B cell (primary cell): Measurements from ENCODE around the gene FARP2. TPM values are rescaled to one million over a fixed set of nuclear protein-coding genes. Genes with fewer than 3 reads are reported as not detected.

ENCODE experiments used
- ATAC-seq: fragments of 200-7000 bp; cut with Tn5 transposase; one replicate; pipeline ENCODE4 v1.10.0; 2021; ENCODE audit warnings: low read depth, mild to moderate bottlenecking, moderate number of reproducible peaks, moderate library complexity
- CTCF ChIA-PET: fragments of 350-600 bp; sonication (Branson Sonifier 250); formaldehyde crosslinking; loops from one replicate; lab custom pipeline; 2021; ENCODE audit warnings: antibody characterized with exemption, inconsistent platforms; lab: Charles Lee
- POLR2A ChIA-PET: fragments of 350-600 bp; sonication (Branson Sonifier 250); formaldehyde crosslinking; loops from one replicate; lab custom pipeline; 2021; ENCODE audit warnings: antibody characterized with exemption; lab: Charles Lee
- DNase-seq: peaks from one replicate; pipeline ENCODE4 v3.0.0; 2013
- H2AFZ ChIP-seq: 2 replicates; pipeline ENCODE4 v1.6.1; 2012; ENCODE audit warnings: mild to moderate bottlenecking, low read depth, low read length; ENCODE audit not compliant: insufficient read depth, poor library complexity, severe bottlenecking
- H3K27ac ChIP-seq, 2 donors: 1 replicate in 1 of 2; 2 replicates in 1 of 2; pipeline ENCODE4 v1.5.1; 2012 to 2013; ENCODE audit warnings: low read length in 2 of 2, mild to moderate bottlenecking in 2 of 2, moderate library complexity in 1 of 2
- H3K27me3 ChIP-seq, 4 experiments: fragments of 200-600 bp in 1 of 4; sonication (generic) in 1 of 4; replicated peaks in 1 of 4; 1 replicate in 2 of 4; 2 replicates in 2 of 4; pipeline versions ENCODE4 v1.6.1 to v1.7.0; 2013 to 2016; ENCODE audit warnings: low read length in 3 of 4, mild to moderate bottlenecking in 2 of 4, mixed read lengths in 1 of 4, moderate library complexity in 1 of 4; ENCODE audit not compliant: insufficient read depth in 4 of 4, control insufficient read depth in 3 of 4; ENCODE audit errors: control extremely low read depth in 1 of 4
- H3K36me3 ChIP-seq, 2 experiments: replicated peaks in 1 of 2; 1 replicate in 1 of 2; 2 replicates in 1 of 2; pipeline versions ENCODE4 v1.6.1 to v1.7.1; 2013; ENCODE audit warnings: low read length in 1 of 2; ENCODE audit not compliant: insufficient read depth in 2 of 2, control insufficient read depth in 1 of 2; ENCODE audit errors: control extremely low read depth in 1 of 2, extremely low read depth in 1 of 2
- H3K4me1 ChIP-seq, 2 donors: fragments of 200-600 bp in 1 of 2; sonication (generic) in 1 of 2; 1 replicate in 1 of 2; 2 replicates in 1 of 2; pipeline versions ENCODE4 v1.5.1 to v1.6.1; 2013 to 2017; ENCODE audit warnings: low read length in 2 of 2; ENCODE audit not compliant: control insufficient read depth in 2 of 2, insufficient read depth in 2 of 2
- H3K4me2 ChIP-seq: replicated peaks from 2 replicates; pipeline ENCODE3; 2012; ENCODE audit warnings: mild to moderate bottlenecking, low read depth, low read length; ENCODE audit not compliant: poor library complexity, severe bottlenecking
- H3K4me3 ChIP-seq, 5 experiments: fragments of 200-600 bp in 1 of 5; sonication (generic) in 1 of 5; 1 replicate in 3 of 5; 2 replicates in 2 of 5; pipeline versions ENCODE4 v1.5.1 to v1.7.0; 2011 to 2016; ENCODE audit warnings: low read length in 4 of 5, mild to moderate bottlenecking in 4 of 5, low read depth in 2 of 5, control low read depth in 1 of 5, moderate library complexity in 1 of 5; ENCODE audit not compliant: insufficient read depth in 1 of 5; ENCODE audit errors: control extremely low read depth in 1 of 5, extremely low read depth in 1 of 5
- H3K79me2 ChIP-seq: fragments of 200-600 bp; sonication (generic); one replicate; pipeline ENCODE4 v1.6.0; 2016; ENCODE audit warnings: low read length; ENCODE audit not compliant: control insufficient read depth, insufficient read depth
- H3K9ac ChIP-seq: fragments of 200-600 bp; sonication (generic); 2 replicates; pipeline ENCODE4 v1.6.1; 2017; ENCODE audit warnings: mild to moderate bottlenecking, low read length, moderate library complexity
- H3K9me3 ChIP-seq, 3 donors: one replicate each; pipeline versions ENCODE4 v1.6.1 to v1.7.1; 2013; ENCODE audit warnings: low read length in 2 of 3; ENCODE audit not compliant: control insufficient read depth in 2 of 3, insufficient read depth in 1 of 3; ENCODE audit errors: control extremely low read depth in 1 of 3
- H4K20me1 ChIP-seq: 2 replicates; pipeline ENCODE4 v1.6.0; 2012; ENCODE audit warnings: mild to moderate bottlenecking, low read length; ENCODE audit not compliant: insufficient read depth, control insufficient read depth, poor library complexity, severe bottlenecking
- H3K27ac Mint-ChIP-seq: one replicate; pipeline ENCODE4 v1.8.0; 2021; ENCODE audit warnings: mixed read lengths
- H3K27me3 Mint-ChIP-seq: one replicate; pipeline ENCODE4 v1.8.0; 2021; ENCODE audit warnings: mixed read lengths
- H3K4me1 Mint-ChIP-seq: one replicate; pipeline ENCODE4 v1.8.0; 2021; ENCODE audit warnings: mixed read lengths
- H3K4me3 Mint-ChIP-seq: one replicate; pipeline ENCODE4 v1.8.0; 2021; ENCODE audit warnings: mixed read lengths
- H3K9me3 Mint-ChIP-seq: one replicate; pipeline ENCODE4 v1.8.0; 2022; ENCODE audit warnings: mixed read lengths; ENCODE audit not compliant: insufficient read depth
- EZH2 ChIP-seq: IDR thresholded peaks from 2 replicates; pipeline ENCODE4 v1.6.1; 2012; ENCODE audit warnings: borderline replicate concordance, low read depth, mild to moderate bottlenecking, moderate library complexity, low read length; ENCODE audit not compliant: insufficient read depth, poor library complexity, severe bottlenecking
- WGBS: methylation state at CpG from one replicate; pipeline ENCODE4 v1.1.5; 2013; ENCODE audit warnings: missing lambda C conversion rate; ENCODE audit not compliant: insufficient coverage; 5-methylcytosine and 5-hydroxymethylcytosine counted together
- intact Hi-C: fragments of 100-400 bp; cut with micrococcal nuclease; formaldehyde crosslinking; loops from one replicate; pipeline ENCODE4 v1.10.0; 2022
- polyA plus RNA-seq: library from polyadenylated mRNA; depleted of rRNA; stranded (reverse); fragments of >200 nt; gene quantifications from 2 replicates; pipeline ENCODE4 v1.2.3, GENCODE V29; 2012
- total RNA-seq, 2 donors: library from RNA; stranded (reverse); fragments of 120-200 nt in 1 of 2; gene quantifications; 1 replicate in 1 of 2; 2 replicates in 1 of 2; pipeline versions ENCODE4 v1.2.3 to v1.2.4, GENCODE V29; 2013 to 2022
- TF ChIP-seq, protein P1 (sequence below): fragments of 200-600 bp; IDR thresholded peaks from one replicate; pipeline ENCODE4 v1.8.0; 2022; ENCODE audit warnings: antibody characterized with exemption, mild to moderate bottlenecking

The FARP2 gene
- total and polyA plus RNA-seq, 2 donors (not counting 1 experiment from before 2014, with no cell fraction given) = 37.1 to 114 TPM

DNA sequence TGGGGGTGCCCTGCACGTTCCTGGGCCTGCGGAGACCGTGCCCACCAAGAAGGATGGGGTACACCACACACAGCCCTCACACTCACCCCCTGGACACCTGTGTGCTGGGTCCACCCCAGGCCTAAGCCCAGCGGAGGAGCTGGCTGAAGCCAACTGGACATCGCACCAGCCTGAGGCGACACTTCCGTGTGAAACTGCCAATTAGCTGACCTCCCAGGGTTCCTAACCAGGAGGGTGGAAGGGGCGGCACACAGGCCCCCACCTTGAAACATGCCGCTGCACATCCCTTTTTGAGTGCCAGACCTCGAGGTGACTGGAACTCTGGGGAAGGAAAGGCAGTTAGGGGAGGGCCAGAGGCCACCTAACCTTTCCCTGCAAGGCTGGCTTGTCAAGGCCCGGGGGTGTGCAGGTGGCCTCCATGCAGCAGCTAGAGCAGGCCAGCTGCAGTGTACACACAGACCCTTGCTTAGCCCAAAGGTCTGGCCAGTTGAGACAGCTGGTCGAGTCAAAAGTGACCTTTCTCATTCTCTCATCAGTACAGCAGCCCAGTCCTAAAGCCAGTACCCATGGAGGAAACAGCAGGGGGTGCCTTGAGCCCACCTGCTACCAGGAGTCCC, 147.8 kb downstream of the FARP2 start:
- no peak for ATAC-seq
- intact Hi-C loops = no loop called here
- no peak overlapping the region for H2AFZ ChIP-seq

More for the DNA sequence above, 147.8 kb downstream of the FARP2 start:
- Histone ChIP-seq H3K79me2 (peaks cover 66% of the 10 kb centered on the region), H3K4me2 (no peak overlapping the region), H3K36me3 (peaks cover 0 to 8% of the 10 kb centered on the region in 2 experiments), H4K20me1 (peaks cover 75% of the 10 kb centered on the region), H3K4me3 (no peak overlapping the region), H3K9ac (no peak overlapping the region), H3K9me3 (no peaks in the 10 kb centered on the region), H3K27me3 (no peaks in the 10 kb centered on the region), H3K4me1 (peaks cover 8 to 13% of the 10 kb centered on the region in 2 donors), H3K27ac (no peak overlapping the region)
- Mint-ChIP-seq H3K4me1 (peaks cover 15% of the 10 kb centered on the region), H3K9me3 (no peaks in the 10 kb centered on the region), H3K27ac (no peak overlapping the region), H3K4me3 (no peak overlapping the region), H3K27me3 (no peaks in the 10 kb centered on the region)
- CTCF ChIA-PET = interaction anchor here (0.7 kb wide), 1 partner anchor 8 kb away, joined by 6 read pairs; no protein-coding TSS in a partner anchor
- TF ChIP-seq, protein P1, sequence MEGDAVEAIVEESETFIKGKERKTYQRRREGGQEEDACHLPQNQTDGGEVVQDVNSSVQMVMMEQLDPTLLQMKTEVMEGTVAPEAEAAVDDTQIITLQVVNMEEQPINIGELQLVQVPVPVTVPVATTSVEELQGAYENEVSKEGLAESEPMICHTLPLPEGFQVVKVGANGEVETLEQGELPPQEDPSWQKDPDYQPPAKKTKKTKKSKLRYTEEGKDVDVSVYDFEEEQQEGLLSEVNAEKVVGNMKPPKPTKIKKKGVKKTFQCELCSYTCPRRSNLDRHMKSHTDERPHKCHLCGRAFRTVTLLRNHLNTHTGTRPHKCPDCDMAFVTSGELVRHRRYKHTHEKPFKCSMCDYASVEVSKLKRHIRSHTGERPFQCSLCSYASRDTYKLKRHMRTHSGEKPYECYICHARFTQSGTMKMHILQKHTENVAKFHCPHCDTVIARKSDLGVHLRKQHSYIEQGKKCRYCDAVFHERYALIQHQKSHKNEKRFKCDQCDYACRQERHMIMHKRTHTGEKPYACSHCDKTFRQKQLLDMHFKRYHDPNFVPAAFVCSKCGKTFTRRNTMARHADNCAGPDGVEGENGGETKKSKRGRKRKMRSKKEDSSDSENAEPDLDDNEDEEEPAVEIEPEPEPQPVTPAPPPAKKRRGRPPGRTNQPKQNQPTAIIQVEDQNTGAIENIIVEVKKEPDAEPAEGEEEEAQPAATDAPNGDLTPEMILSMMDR = no peak
- no peak for TF ChIP-seq EZH2
- no peak for DNase-seq
- 93% methylated on average over 12 of the region's 12 CpGs for WGBS
- POLR2A ChIA-PET = no interaction called here
